Measurements from ENCODE around the gene SCUBE1.

GRCh38 chr22:43267981-43268660 lies 75.1 kb downstream of the SCUBE1 start:
- TF ChIP-seq POLR2AphosphoS5 (IDR thresholded peaks at IDR 0.05) (no peak), POLR2A (IDR thresholded peaks at IDR 0.05) (no peak), EP300 (IDR thresholded peaks at IDR 0.05) (no peak)
- TF ChIP-seq, protein P1, sequence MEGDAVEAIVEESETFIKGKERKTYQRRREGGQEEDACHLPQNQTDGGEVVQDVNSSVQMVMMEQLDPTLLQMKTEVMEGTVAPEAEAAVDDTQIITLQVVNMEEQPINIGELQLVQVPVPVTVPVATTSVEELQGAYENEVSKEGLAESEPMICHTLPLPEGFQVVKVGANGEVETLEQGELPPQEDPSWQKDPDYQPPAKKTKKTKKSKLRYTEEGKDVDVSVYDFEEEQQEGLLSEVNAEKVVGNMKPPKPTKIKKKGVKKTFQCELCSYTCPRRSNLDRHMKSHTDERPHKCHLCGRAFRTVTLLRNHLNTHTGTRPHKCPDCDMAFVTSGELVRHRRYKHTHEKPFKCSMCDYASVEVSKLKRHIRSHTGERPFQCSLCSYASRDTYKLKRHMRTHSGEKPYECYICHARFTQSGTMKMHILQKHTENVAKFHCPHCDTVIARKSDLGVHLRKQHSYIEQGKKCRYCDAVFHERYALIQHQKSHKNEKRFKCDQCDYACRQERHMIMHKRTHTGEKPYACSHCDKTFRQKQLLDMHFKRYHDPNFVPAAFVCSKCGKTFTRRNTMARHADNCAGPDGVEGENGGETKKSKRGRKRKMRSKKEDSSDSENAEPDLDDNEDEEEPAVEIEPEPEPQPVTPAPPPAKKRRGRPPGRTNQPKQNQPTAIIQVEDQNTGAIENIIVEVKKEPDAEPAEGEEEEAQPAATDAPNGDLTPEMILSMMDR (IDR thresholded peaks at IDR 0.05), result no peak

Data from gastroesophageal sphincter (tissue), 3 donors.